GM21786 (cell line): ENCODE data around the gene EIF5B.
"Not testable (repeated sequence)": the region's sequence is repeated elsewhere in the genome, so short reads cannot be mapped to it uniquely, and the experiment has no call there.

Experiments used
- ATAC-seq: cut with Tn5 transposase; IDR thresholded peaks from one replicate; pipeline ENCODE4 v1.9.1; 2021; ENCODE audit not compliant: unreplicated experiment

Gene EIF5B

GRCh38 chr2:99337113-99338028 lies at the start of gene EIF5B:
TSS of gene EIF5B (plus strand) at chr2:99337389. CDS start at chr2:99337555, 166 bp downstream.
- ATAC-seq = peak; percentile 58

- ATAC-seq = no peak
Observed at GRCh38 chr2:99297994-99298393, 39.2 kb upstream of the EIF5B start.

GRCh38 chr2:99299580-99299979 lies 37.6 kb upstream of the EIF5B start:
- ATAC-seq = no peak

- not testable (repeated sequence) for ATAC-seq
Observed at GRCh38 chr2:99301097-99301496, 36.1 kb upstream of the EIF5B start, which contains the start of gene LYG1. TSS of gene LYG1 (minus strand) at chr2:99301197. CDS start at chr2:99295670, 5,527 bp downstream.

GRCh38 chr2:99317161-99317872 lies 19.9 kb upstream of the EIF5B start:
- ATAC-seq = no peak

- not testable (repeated sequence) for ATAC-seq
Observed at GRCh38 chr2:99317873-99318200, 19.4 kb upstream of the EIF5B start.

- ATAC-seq = no peak
Observed at GRCh38 chr2:99325384-99325783, 11.8 kb upstream of the EIF5B start.

GRCh38 chr2:99335911-99336803 lies 1.0 kb upstream of the EIF5B start, which contains the start of gene TXNDC9:
TSS of gene TXNDC9 (minus strand) at chr2:99336333. CDS start at chr2:99333210, 3,123 bp downstream.
- ATAC-seq = peak; percentile 62

- ATAC-seq = peak; percentile 1
Observed at GRCh38 chr2:99336804-99337112, 431 bp upstream of the EIF5B start.

GRCh38 chr2:99338029-99338585 lies 918 bp downstream of the EIF5B start:
- no peak for ATAC-seq

GRCh38 chr2:99340669-99341236 lies 3.6 kb downstream of the EIF5B start:
- no peak for ATAC-seq

- ATAC-seq = no peak
Observed at GRCh38 chr2:99342536-99342935, 5.3 kb downstream of the EIF5B start.

GRCh38 chr2:99345446-99345845 lies 8.3 kb downstream of the EIF5B start:
- not testable (repeated sequence) for ATAC-seq

GRCh38 chr2:99346218-99346617 lies 9.0 kb downstream of the EIF5B start:
- ATAC-seq = no peak

- no peak for ATAC-seq
Observed at GRCh38 chr2:99348173-99348572, 11.0 kb downstream of the EIF5B start.

GRCh38 chr2:99350194-99350593 lies 13.0 kb downstream of the EIF5B start:
- ATAC-seq = no peak

- no peak for ATAC-seq
Observed at GRCh38 chr2:99354070-99354469, 16.9 kb downstream of the EIF5B start.

- ATAC-seq = not testable (repeated sequence)
Observed at GRCh38 chr2:99354825-99355224, 17.6 kb downstream of the EIF5B start.

GRCh38 chr2:99356853-99357252 lies 19.7 kb downstream of the EIF5B start:
- no peak for ATAC-seq

GRCh38 chr2:99365661-99366060 lies 28.5 kb downstream of the EIF5B start:
- no peak for ATAC-seq
